IPS-NIHi11 (cell line): ENCODE measurements around the gene CAPN3.

Experiments
- DNase-seq: peaks from one replicate; pipeline ENCODE4 v3.0.0; 2012; ENCODE audit warnings: mixed read lengths, low spot score

CAPN3 gene

GRCh38 chr15:42456971-42457370 lies 97.7 kb downstream of the CAPN3 start:
- DNase-seq: no peak

GRCh38 chr15:42457445-42458442 lies 98.4 kb downstream of the CAPN3 start:
- DNase-seq: peak; percentile 92

DNA sequence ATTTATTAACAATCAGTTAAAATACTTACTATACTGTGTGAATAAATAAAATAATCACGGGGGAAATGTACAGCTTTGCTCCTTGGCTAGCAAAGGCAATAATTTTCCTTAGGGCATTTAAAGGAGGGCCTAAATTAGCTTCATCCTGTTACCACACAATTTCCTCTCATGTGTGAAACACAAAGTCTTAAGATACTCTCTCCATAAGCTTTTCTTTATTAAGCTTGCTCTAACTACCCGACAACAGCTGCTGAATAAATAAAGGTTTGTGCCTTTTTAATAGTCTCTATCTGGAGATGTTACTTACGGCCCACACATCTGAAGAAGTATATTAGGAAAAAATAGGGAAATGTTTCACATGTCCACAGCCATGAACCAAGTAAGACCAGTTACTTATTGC lies 102.0 kb downstream of the CAPN3 start:
- DNase-seq: no peak
